Measurements from ENCODE around the gene SOX21. TPM values are rescaled to one million over a fixed set of nuclear protein-coding genes. Genes with fewer than 3 reads are reported as not detected.
"Not testable (repeated sequence)": the region's sequence is repeated elsewhere in the genome, so short reads cannot be mapped to it uniquely, and the experiment has no call there.

SOX21 gene
- total and polyA plus RNA-seq, 5 donors: not detected

- H3K4me3 ChIP-seq (ENCODE audit: low read length); H3K9me3 ChIP-seq (ENCODE audit: control insufficient read depth, low read length); DNase-seq; intact Hi-C loops (cut with DNase I); ATAC-seq; H3K27me3 ChIP-seq (ENCODE audit: control insufficient read depth, insufficient read depth); H3K27ac ChIP-seq (ENCODE audit: low read length); H3K4me1 ChIP-seq (ENCODE audit: control insufficient read depth, insufficient read depth, low read length): not testable (repeated sequence)
- WGBS: 97% methylated on average over 1 of the region's 1 CpG
These were observed 6.4 kb upstream of the SOX21 start for GRCh38 chr13:94718697-94719096.

- Histone ChIP-seq H3K27me3 (ENCODE audit: control insufficient read depth, insufficient read depth) (peaks cover 4% of the 10 kb centered on the region), H3K4me3 (ENCODE audit: low read length) (no peak overlapping the region), H3K9me3 (ENCODE audit: control insufficient read depth, low read length) (no peaks in the 10 kb centered on the region), H3K4me1 (ENCODE audit: control insufficient read depth, insufficient read depth, low read length) (no peaks in the 10 kb centered on the region), H3K27ac (ENCODE audit: low read length) (no peak overlapping the region)
- ATAC-seq: no peak
- 73% methylated on average over 4 of the region's 4 CpGs for WGBS
- intact Hi-C loops (cut with DNase I): no loop called here
- DNase-seq: no peak
These were observed 5.6 kb upstream of the SOX21 start for GRCh38 chr13:94717916-94718315.

- Histone ChIP-seq H3K4me3 (ENCODE audit: low read length) (peak overlapping the region; percentile 2), H3K9me3 (ENCODE audit: control insufficient read depth, low read length) (no peaks in the 10 kb centered on the region), H3K27ac (ENCODE audit: low read length) (no peak overlapping the region), H3K4me1 (ENCODE audit: control insufficient read depth, insufficient read depth, low read length) (no peaks in the 10 kb centered on the region), H3K27me3 (ENCODE audit: control insufficient read depth, insufficient read depth) (peaks cover 4% of the 10 kb centered on the region)
- DNase-seq (no peak), ATAC-seq (no peak)
- intact Hi-C loops (cut with DNase I): no loop called here
- 51% methylated on average over 5 of the region's 5 CpGs for WGBS
These were observed 3.7 kb upstream of the SOX21 start for GRCh38 chr13:94716016-94716415.

GRCh38 chr13:94713561-94714182 lies 1.3 kb upstream of the SOX21 start:
- H3K27ac ChIP-seq (ENCODE audit: low read length): no peak overlapping the region
- H3K4me1 ChIP-seq (ENCODE audit: control insufficient read depth, insufficient read depth, low read length): no peaks in the 10 kb centered on the region
- DNase-seq (peak in 1 of 3 donors; percentile 16), ATAC-seq (no peak)
- 7% methylated on average over 22 of the region's 22 CpGs for WGBS
- no peaks in the 10 kb centered on the region for H3K9me3 ChIP-seq (ENCODE audit: control insufficient read depth, low read length)
- no peak overlapping the region for H3K4me3 ChIP-seq (ENCODE audit: low read length)
- peaks cover 4% of the 10 kb centered on the region for H3K27me3 ChIP-seq (ENCODE audit: control insufficient read depth, insufficient read depth)
- intact Hi-C loops (cut with DNase I): no loop called here

- Histone ChIP-seq H3K4me1 (ENCODE audit: control insufficient read depth, insufficient read depth, low read length) (no peaks in the 10 kb centered on the region), H3K27me3 (ENCODE audit: control insufficient read depth, insufficient read depth) (peaks cover 4% of the 10 kb centered on the region), H3K27ac (ENCODE audit: low read length) (no peak overlapping the region), H3K4me3 (ENCODE audit: low read length) (peak overlapping the region; percentile 22), H3K9me3 (ENCODE audit: control insufficient read depth, low read length) (no peaks in the 10 kb centered on the region)
- 1% methylated on average over 79 of the region's 79 CpGs for WGBS
- DNase-seq (peak; percentile 35 to 64 (median 60)), ATAC-seq (peak; percentile 70 to 81)
- intact Hi-C loops (cut with DNase I): no loop called here
These were observed 641 bp upstream of the SOX21 start for GRCh38 chr13:94712812-94713560.

- peak overlapping the region; percentile 45 for H3K4me3 ChIP-seq (ENCODE audit: low read length)
- DNase-seq: peak in 2 of 3 donors; percentile 47 to 54
- H3K9me3 ChIP-seq (ENCODE audit: control insufficient read depth, low read length): no peaks in the 10 kb centered on the region
- 2% methylated on average over 97 of the region's 97 CpGs for WGBS
- H3K4me1 ChIP-seq (ENCODE audit: control insufficient read depth, insufficient read depth, low read length): peaks cover 2% of the 10 kb centered on the region
- no peak for ATAC-seq
- intact Hi-C loops (cut with DNase I): no loop called here
- no peak overlapping the region for H3K27ac ChIP-seq (ENCODE audit: low read length)
- H3K27me3 ChIP-seq (ENCODE audit: control insufficient read depth, insufficient read depth): peaks cover 4% of the 10 kb centered on the region
These were observed 621 bp downstream of the SOX21 start for GRCh38 chr13:94711561-94712286.

GRCh38 chr13:94710881-94711560 lies 1.3 kb downstream of the SOX21 start:
- WGBS: 3% methylated on average over 81 of the region's 81 CpGs
- H3K27me3 ChIP-seq (ENCODE audit: control insufficient read depth, insufficient read depth): no peaks in the 10 kb centered on the region
- intact Hi-C loops (cut with DNase I): no loop called here
- peaks cover 2% of the 10 kb centered on the region for H3K4me1 ChIP-seq (ENCODE audit: control insufficient read depth, insufficient read depth, low read length)
- no peak overlapping the region for H3K27ac ChIP-seq (ENCODE audit: low read length)
- H3K4me3 ChIP-seq (ENCODE audit: low read length): peak overlapping the region; percentile 45
- no peaks in the 10 kb centered on the region for H3K9me3 ChIP-seq (ENCODE audit: control insufficient read depth, low read length)
- DNase-seq: no peak
- ATAC-seq: no peak

- ATAC-seq (no peak), DNase-seq (no peak)
- Histone ChIP-seq H3K9me3 (ENCODE audit: control insufficient read depth, low read length) (no peaks in the 10 kb centered on the region), H3K27ac (ENCODE audit: low read length) (no peak overlapping the region), H3K4me1 (ENCODE audit: control insufficient read depth, insufficient read depth, low read length) (peaks cover 2% of the 10 kb centered on the region), H3K4me3 (ENCODE audit: low read length) (peak overlapping the region; percentile 45), H3K27me3 (ENCODE audit: control insufficient read depth, insufficient read depth) (no peaks in the 10 kb centered on the region)
- intact Hi-C loops (cut with DNase I): no loop called here
- WGBS: 11% methylated on average over 18 of the region's 18 CpGs
These were observed 2.1 kb downstream of the SOX21 start for GRCh38 chr13:94710065-94710781.

GRCh38 chr13:94709001-94709834 lies 3.1 kb downstream of the SOX21 start:
- intact Hi-C loops (cut with DNase I): no loop called here

More at GRCh38 chr13:94709001-94709834, 3.1 kb downstream of the SOX21 start:
- Histone ChIP-seq H3K4me1 (ENCODE audit: control insufficient read depth, insufficient read depth, low read length) (peaks cover 2% of the 10 kb centered on the region), H3K27me3 (ENCODE audit: control insufficient read depth, insufficient read depth) (no peaks in the 10 kb centered on the region), H3K27ac (ENCODE audit: low read length) (no peak overlapping the region), H3K4me3 (ENCODE audit: low read length) (no peak overlapping the region), H3K9me3 (ENCODE audit: control insufficient read depth, low read length) (no peaks in the 10 kb centered on the region)
- ATAC-seq: no peak
- no peak for DNase-seq
- WGBS: 13% methylated on average over 7 of the region's 7 CpGs
